Colon (tissue), 2 donors: Measurements from ENCODE around the gene FSIP1.
A peak's percentile ranks its signal among the peaks of the same experiment; 100 is the strongest.

ENCODE experiments used
- FAIRE-seq: peaks from 2 replicates; lab custom pipeline; 2012; peaks lifted over from hg19 to GRCh38; lab: Jason Lieb, UNC
- donor health status: control.
- donor health status: control.

Gene FSIP1

GRCh38 chr15:39618063-39618823, 164.4 kb downstream of the FSIP1 start:
- no peak for FAIRE-seq

GRCh38 chr15:39616731-39617455, 165.7 kb downstream of the FSIP1 start:
- FAIRE-seq: no peak

GRCh38 chr15:39613861-39614260, 168.8 kb downstream of the FSIP1 start:
- no peak for FAIRE-seq

- FAIRE-seq: no peak
These were observed 169.4 kb downstream of the FSIP1 start for GRCh38 chr15:39613271-39613670.

GRCh38 chr15:39610665-39611064, 172.0 kb downstream of the FSIP1 start:
- no peak for FAIRE-seq

GRCh38 chr15:39609166-39609916, 173.3 kb downstream of the FSIP1 start:
- FAIRE-seq: no peak

- no peak for FAIRE-seq
These were observed 174.2 kb downstream of the FSIP1 start for GRCh38 chr15:39608185-39609139.

- no peak for FAIRE-seq
These were observed 177.5 kb downstream of the FSIP1 start for GRCh38 chr15:39605146-39605545.

- no peak for FAIRE-seq
These were observed 180.5 kb downstream of the FSIP1 start for GRCh38 chr15:39602143-39602542.

GRCh38 chr15:39599871-39600270, 182.8 kb downstream of the FSIP1 start:
- peak; percentile 43 for FAIRE-seq

- FAIRE-seq: no peak
These were observed 183.4 kb downstream of the FSIP1 start for GRCh38 chr15:39598958-39599845.

- FAIRE-seq: peak; percentile 78
These were observed 184.3 kb downstream of the FSIP1 start for GRCh38 chr15:39598186-39598850.

GRCh38 chr15:39597751-39598185, 184.9 kb downstream of the FSIP1 start:
- no peak for FAIRE-seq

- no peak for FAIRE-seq
These were observed 185.3 kb downstream of the FSIP1 start for GRCh38 chr15:39597336-39597735.

- FAIRE-seq: peak; percentile 61
These were observed 186.1 kb downstream of the FSIP1 start for GRCh38 chr15:39596358-39597051.

- no peak for FAIRE-seq
These were observed 187.1 kb downstream of the FSIP1 start for GRCh38 chr15:39595338-39596221.

GRCh38 chr15:39594446-39595337, 187.9 kb downstream of the FSIP1 start:
- FAIRE-seq: no peak
